NCI-H2029 (cell line): Measurements from ENCODE around the gene ATP6V0B.

Experiments used
- DNase-seq: peaks from one replicate; lab custom pipeline; 2025; lab: John Stamatoyannopoulos, UW

Gene ATP6V0B

GRCh38 chr1:44002606-44003157, 27.9 kb downstream of the ATP6V0B start:
- DNase-seq, result no peak

GRCh38 chr1:44008259-44008658, 33.5 kb downstream of the ATP6V0B start:
- DNase-seq, result no peak

GRCh38 chr1:44010935-44011471, 36.2 kb downstream of the ATP6V0B start:
- DNase-seq, result no peak

GRCh38 chr1:44012404-44012803, 37.6 kb downstream of the ATP6V0B start:
- peak; percentile 80 for DNase-seq

- no peak for DNase-seq
Measured at GRCh38 chr1:44012941-44013609, 38.3 kb downstream of the ATP6V0B start.

GRCh38 chr1:44013949-44014348, 39.2 kb downstream of the ATP6V0B start:
- DNase-seq, result no peak

GRCh38 chr1:44014365-44015104, 39.8 kb downstream of the ATP6V0B start:
- no peak for DNase-seq

- no peak for DNase-seq
Measured at GRCh38 chr1:44015206-44015605, 40.4 kb downstream of the ATP6V0B start.

- DNase-seq, result no peak
Measured at GRCh38 chr1:44016041-44016889, 41.5 kb downstream of the ATP6V0B start.

- DNase-seq, result no peak
Measured at GRCh38 chr1:44016890-44017400, 42.2 kb downstream of the ATP6V0B start.

GRCh38 chr1:44019466-44019948, 44.7 kb downstream of the ATP6V0B start:
- DNase-seq, result no peak

- no peak for DNase-seq
Measured at GRCh38 chr1:44020464-44020863, 45.7 kb downstream of the ATP6V0B start.

- no peak for DNase-seq
Measured at GRCh38 chr1:44021156-44021555, 46.4 kb downstream of the ATP6V0B start.

GRCh38 chr1:44021581-44022321, 47.0 kb downstream of the ATP6V0B start:
- DNase-seq, result no peak

GRCh38 chr1:44024031-44024902, 49.5 kb downstream of the ATP6V0B start:
- no peak for DNase-seq

GRCh38 chr1:44024903-44025525, 50.3 kb downstream of the ATP6V0B start:
- no peak for DNase-seq

- no peak for DNase-seq
Measured at GRCh38 chr1:44025816-44026215, 51.1 kb downstream of the ATP6V0B start.

GRCh38 chr1:44027320-44027719, 52.6 kb downstream of the ATP6V0B start:
- no peak for DNase-seq
